GM18505 (cell line): Measurements from ENCODE around the gene HAGHL.
"Not testable (repeated sequence)": the region's sequence is repeated elsewhere in the genome, so short reads cannot be mapped to it uniquely, and the experiment has no call there.

ENCODE experiments used
- ATAC-seq: cut with Tn5 transposase; IDR thresholded peaks from one replicate; pipeline ENCODE4 v1.9.1; 2021; ENCODE audit not compliant: unreplicated experiment
- POLR2A ChIP-seq: IDR thresholded peaks from 4 replicates; pipeline ENCODE4 v1.6.1; 2011; ENCODE audit warnings: borderline replicate concordance; ENCODE audit not compliant: insufficient read depth, insufficient read length; ENCODE audit errors: extremely low read depth

The HAGHL gene

GRCh38 chr16:684071-684794, 42.7 kb upstream of the HAGHL start, which contains the start of gene JMJD8:
Gene JMJD8 (minus strand): TSS chr16:684334. CDS start chr16:684319, 15 bp downstream.
- ATAC-seq: peak; percentile 50

GRCh38 chr16:684961-685696, 41.8 kb upstream of the HAGHL start:
- ATAC-seq: no peak
- TF ChIP-seq POLR2A: no peak

More at GRCh38 chr16:684071-684794, 42.7 kb upstream of the HAGHL start, which contains the start of gene JMJD8:
- peak; percentile 90 for TF ChIP-seq POLR2A

GRCh38 chr16:685967-686366, 40.9 kb upstream of the HAGHL start:
- no peak for ATAC-seq
- TF ChIP-seq POLR2A: no peak

GRCh38 chr16:686459-687260, 40.2 kb upstream of the HAGHL start:
- no peak for ATAC-seq
- TF ChIP-seq POLR2A: no peak

- no peak for ATAC-seq
- no peak for TF ChIP-seq POLR2A
These were observed 39.4 kb upstream of the HAGHL start for GRCh38 chr16:687499-687898.

GRCh38 chr16:689175-689897, 37.6 kb upstream of the HAGHL start:
- TF ChIP-seq POLR2A: peak; percentile 21
- no peak for ATAC-seq

GRCh38 chr16:691242-691641, 35.7 kb upstream of the HAGHL start:
- not testable (repeated sequence) for ATAC-seq

GRCh38 chr16:692356-693108, 34.4 kb upstream of the HAGHL start:
- no peak for ATAC-seq
- TF ChIP-seq POLR2A: no peak

GRCh38 chr16:693364-693763, 33.5 kb upstream of the HAGHL start:
- no peak for ATAC-seq
- TF ChIP-seq POLR2A: no peak

- TF ChIP-seq POLR2A: no peak
- ATAC-seq: no peak
These were observed 33.1 kb upstream of the HAGHL start for GRCh38 chr16:693766-694165.

- ATAC-seq: no peak
- no peak for TF ChIP-seq POLR2A
These were observed 32.6 kb upstream of the HAGHL start for GRCh38 chr16:694187-694862.

- no peak for TF ChIP-seq POLR2A
- ATAC-seq: no peak
These were observed 32.0 kb upstream of the HAGHL start for GRCh38 chr16:694863-695354.
